HG02973 (cell line): Measurements from ENCODE around the gene LRP1-AS.
A peak's percentile ranks its signal among the peaks of the same experiment; 100 is the strongest.

Source experiments
- ATAC-seq: cut with Tn5 transposase; IDR thresholded peaks from one replicate; pipeline ENCODE4 v1.9.1; 2021; ENCODE audit warnings: moderate library complexity; ENCODE audit not compliant: unreplicated experiment

Gene LRP1-AS

GRCh38 chr12:57146961-57147944 lies at the start of gene LRP1-AS:
TSS of gene LRP1-AS (minus strand) at chr12:57147619.
- no peak for ATAC-seq

DNA sequence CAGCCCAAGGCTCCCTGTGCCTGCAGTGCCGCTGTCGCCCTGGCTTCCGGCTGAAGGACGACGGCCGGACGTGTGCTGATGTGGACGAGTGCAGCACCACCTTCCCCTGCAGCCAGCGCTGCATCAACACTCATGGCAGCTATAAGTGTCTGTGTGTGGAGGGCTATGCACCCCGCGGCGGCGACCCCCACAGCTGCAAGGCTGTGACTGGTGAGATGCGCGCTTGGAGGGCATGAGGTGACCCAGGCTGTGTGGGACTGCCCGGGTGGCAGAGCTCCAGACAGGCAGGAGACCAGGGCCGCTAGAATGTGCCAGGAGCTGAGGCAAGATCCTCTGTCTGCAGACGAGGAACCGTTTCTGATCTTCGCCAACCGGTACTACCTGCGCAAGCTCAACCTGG lies 49.5 kb upstream of the LRP1-AS start:
- ATAC-seq = no peak

DNA sequence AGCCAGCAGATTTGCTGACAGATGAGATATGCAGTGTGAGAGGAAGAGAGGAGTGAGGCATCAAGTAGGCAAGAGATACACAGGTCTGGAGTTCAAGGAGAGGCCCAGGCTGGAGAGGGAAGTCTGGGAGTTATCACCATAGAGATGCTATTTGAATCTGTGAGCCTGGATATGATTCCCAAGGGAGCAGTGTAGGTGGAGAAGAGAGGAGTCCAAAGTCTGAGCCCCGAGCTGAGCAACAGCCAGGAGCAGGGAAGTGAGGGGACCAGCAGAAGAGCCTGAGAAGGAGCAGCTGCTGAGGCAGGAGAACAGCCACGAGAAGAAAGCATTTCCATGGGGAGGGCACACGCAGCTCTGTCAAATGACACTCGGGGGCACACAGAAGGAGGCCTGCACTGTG lies 49.0 kb upstream of the LRP1-AS start:
- ATAC-seq = no peak

DNA sequence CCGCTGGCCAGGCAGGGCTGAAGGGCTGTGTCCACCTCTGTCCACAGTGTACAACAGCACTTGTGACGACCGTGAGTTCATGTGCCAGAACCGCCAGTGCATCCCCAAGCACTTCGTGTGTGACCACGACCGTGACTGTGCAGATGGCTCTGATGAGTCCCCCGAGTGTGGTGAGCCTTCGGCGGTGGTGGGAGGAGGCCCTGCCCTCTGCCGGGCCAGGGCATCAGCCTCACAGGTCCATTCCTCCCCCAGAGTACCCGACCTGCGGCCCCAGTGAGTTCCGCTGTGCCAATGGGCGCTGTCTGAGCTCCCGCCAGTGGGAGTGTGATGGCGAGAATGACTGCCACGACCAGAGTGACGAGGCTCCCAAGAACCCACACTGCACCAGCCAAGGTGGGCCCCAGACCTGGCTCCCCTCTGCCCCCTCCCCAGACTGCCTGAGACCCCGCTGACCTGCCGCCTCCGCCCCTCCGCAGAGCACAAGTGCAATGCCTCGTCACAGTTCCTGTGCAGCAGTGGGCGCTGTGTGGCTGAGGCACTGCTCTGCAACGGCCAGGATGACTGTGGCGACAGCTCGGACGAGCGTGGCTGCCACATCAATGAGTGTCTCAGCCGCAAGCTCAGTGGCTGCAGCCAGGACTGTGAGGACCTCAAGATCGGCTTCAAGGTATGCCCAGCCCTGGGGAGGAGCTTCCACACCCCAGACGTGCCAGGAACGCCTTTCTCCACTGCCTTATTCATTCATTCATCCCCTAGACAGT lies 48.4 kb upstream of the LRP1-AS start:
- no peak for ATAC-seq

DNA sequence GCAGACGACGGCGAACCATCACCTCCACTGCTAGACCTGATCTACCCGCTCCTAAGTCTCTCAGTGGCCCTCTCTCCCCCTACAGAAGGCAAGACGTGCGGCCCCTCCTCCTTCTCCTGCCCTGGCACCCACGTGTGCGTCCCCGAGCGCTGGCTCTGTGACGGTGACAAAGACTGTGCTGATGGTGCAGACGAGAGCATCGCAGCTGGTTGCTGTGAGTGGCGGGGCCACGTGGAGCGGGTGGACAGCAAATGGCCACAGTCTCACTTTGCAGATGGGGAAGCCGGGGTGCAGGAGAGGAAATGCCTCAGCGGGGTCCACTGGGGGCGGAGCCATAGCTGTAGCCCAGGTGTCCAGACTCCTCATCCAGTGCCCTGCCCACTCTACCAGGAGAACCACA lies 47.8 kb upstream of the LRP1-AS start:
- ATAC-seq = no peak

DNA sequence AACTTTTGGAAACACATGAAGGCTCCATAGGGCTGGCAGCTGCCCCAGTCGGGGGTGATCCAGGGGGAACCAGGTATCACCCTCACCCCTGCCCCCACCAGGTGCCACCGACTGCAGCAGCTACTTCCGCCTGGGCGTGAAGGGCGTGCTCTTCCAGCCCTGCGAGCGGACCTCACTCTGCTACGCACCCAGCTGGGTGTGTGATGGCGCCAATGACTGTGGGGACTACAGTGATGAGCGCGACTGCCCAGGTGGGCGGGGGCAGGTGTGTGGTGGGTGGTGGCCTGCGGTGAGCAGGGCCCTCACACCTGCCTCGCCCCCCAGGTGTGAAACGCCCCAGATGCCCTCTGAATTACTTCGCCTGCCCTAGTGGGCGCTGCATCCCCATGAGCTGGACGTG lies 46.8 kb upstream of the LRP1-AS start:
- no peak for ATAC-seq

DNA sequence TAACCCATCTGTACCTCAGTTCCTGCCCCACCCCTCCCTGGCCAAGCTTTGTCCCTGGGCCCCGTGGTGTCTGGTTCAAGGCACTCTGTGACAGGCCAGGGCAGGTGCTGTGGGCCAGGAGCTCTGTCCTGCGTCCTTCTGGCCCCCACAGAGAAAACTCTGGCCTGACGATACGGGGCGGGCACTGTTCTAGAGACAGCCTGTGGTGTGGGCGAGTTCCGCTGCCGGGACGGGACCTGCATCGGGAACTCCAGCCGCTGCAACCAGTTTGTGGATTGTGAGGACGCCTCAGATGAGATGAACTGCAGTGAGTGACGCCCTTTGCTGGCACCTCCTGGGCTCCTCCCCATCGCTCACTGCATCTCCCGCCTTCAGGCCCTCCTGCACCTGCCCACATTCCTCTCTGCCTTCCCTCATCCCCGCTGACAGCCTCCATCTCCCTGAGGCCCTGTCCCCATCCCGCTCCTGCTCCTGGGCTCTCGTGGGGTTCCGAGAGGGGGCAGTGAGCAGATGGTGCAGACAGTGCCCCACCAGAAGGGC lies 46.4 kb upstream of the LRP1-AS start:
- no peak for ATAC-seq

DNA sequence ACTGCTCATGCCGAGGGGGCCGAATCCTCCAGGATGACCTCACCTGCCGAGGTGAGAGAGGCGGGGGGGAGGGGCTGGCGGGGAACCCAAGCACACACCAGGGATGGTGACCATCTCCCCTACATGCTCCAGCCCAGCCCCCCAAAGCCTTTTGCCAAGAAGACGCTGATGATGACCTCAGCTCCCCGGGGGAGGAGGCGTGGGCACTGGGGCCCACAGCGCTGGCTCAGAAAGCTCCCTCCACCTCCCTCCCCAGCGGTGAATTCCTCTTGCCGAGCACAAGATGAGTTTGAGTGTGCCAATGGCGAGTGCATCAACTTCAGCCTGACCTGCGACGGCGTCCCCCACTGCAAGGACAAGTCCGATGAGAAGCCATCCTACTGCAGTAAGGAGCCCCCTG lies 45.5 kb upstream of the LRP1-AS start:
- no peak for ATAC-seq

- ATAC-seq = no peak
Measured at GRCh38 chr12:57191410-57191809, 44.0 kb upstream of the LRP1-AS start.

DNA sequence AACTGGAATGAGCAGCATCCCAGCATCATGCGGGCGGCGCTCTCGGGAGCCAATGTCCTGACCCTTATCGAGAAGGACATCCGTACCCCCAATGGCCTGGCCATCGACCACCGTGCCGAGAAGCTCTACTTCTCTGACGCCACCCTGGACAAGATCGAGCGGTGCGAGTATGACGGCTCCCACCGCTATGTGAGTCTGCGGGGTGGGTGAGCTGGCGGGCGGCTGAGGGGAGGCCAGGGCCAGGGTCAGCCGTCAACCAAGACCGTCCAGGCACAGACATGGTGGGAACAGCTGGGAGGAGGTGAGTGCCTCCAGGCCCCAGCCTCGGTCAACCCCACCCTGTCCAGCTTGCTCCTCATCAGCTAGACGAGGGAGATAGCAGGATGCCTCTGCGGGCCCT lies 43.4 kb upstream of the LRP1-AS start:
- ATAC-seq = no peak

- ATAC-seq = no peak
Measured at GRCh38 chr12:57190037-57190436, 42.6 kb upstream of the LRP1-AS start.

DNA sequence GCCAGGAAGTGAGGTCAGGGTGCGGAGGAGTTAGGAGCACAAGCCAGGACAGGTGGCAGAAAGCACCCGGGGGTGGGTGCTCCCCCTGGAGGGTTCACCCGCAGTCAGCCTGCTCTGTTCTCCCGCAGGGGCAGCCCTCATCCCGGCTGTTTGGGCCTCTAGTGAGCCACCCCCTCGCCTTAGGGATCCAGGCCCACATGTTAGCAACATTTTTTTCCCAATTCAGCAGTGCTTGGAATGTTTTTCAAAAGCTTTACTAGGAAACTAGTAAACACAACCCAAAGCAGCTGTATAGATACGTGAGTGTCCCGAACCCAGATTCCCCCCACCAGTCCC lies 40.6 kb upstream of the LRP1-AS start:
- no peak for ATAC-seq

- ATAC-seq = no peak
Measured at GRCh38 chr12:57187222-57188089, 40.0 kb upstream of the LRP1-AS start.

DNA sequence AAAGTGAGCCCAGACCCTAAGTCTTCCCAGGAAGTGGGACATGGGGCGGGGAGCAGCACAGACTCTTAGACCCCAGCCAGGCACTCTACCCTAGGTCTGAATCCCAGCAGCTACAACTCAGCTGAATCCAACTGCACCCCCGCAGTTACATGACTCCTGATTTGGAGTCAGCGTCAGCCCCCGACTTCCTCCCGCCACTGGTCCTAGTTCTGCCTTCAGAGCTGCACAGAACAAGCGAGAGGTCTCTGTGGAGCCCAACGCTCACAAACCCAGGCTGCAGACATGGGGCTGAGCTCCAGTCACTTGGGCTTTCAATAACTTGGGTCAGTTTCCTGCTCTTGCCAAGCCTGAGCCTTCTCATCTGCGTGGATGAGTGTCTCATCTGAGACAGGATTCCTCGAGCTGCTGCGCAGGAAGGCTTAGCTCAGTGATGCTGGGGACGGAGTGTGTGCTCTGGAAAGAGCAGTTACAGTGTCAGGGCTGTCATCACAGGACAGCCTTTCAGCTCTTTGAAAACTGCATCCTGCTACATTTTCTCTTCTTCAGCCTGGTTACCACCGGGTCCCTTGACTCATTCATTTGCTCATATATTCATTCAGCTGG lies 38.6 kb upstream of the LRP1-AS start:
- no peak for ATAC-seq

- ATAC-seq = no peak
Measured at GRCh38 chr12:57185403-57185802, 38.0 kb upstream of the LRP1-AS start.

DNA sequence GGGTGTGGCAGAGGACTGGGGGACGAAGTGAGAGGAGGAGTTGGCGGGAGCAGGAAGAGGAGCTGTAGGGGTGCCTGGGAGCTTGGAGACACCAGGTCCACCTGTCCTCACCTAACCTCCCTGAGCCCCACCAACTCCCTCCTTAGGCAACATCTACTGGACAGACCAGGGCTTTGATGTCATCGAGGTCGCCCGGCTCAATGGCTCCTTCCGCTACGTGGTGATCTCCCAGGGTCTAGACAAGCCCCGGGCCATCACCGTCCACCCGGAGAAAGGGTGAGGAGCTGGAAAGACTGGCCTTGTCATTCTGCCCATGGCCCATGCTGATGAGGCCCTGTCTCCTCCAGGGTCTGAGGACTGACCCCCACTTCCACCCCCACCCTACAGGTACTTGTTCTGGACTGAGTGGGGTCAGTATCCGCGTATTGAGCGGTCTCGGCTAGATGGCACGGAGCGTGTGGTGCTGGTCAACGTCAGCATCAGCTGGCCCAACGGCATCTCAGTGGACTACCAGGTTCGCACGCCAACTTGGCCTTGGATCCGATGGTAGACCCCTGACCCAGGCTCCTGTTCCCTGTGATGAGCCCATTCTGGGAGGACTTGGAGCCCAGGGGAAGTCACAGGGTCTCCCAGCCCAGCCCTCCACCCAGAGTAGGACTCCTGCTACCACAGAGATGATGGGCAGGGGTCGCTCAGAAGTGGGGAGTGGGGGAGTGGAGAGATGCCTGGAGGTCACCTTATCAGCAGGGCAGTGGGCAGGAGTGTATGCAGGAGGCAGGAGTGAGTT lies 36.7 kb upstream of the LRP1-AS start:
- no peak for ATAC-seq

DNA sequence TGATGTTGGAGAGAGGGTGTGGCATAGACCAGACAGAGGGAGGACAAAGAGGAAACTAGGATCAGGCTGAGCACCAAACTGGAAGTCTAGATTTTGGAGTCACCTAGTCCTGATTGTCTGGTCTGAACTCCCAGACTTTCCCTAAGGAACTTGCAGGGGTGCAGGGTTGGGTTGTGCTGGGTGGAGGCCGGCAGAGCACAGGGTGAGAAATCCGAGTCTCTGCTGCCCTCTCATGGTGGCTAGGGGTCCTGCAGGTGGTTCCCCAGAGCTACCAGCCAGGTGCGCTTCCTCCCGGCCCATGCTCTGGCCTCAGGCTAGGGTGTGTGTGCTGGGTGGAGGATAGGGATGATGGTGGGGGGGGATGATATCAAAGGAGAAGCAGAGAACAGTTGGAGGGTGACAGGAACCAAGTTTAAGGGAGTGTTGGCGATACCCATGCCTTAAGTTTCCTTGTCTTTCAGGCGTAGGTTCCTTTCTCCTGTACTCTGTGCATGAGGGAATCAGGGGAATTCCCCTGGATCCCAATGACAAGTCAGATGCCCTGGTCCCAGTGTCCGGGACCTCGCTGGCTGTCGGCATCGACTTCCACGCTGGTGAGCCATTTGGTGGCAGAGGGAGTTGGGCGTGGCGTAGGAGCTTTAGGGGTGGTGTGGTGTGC lies 35.6 kb upstream of the LRP1-AS start:
- ATAC-seq = peak; percentile 73

DNA sequence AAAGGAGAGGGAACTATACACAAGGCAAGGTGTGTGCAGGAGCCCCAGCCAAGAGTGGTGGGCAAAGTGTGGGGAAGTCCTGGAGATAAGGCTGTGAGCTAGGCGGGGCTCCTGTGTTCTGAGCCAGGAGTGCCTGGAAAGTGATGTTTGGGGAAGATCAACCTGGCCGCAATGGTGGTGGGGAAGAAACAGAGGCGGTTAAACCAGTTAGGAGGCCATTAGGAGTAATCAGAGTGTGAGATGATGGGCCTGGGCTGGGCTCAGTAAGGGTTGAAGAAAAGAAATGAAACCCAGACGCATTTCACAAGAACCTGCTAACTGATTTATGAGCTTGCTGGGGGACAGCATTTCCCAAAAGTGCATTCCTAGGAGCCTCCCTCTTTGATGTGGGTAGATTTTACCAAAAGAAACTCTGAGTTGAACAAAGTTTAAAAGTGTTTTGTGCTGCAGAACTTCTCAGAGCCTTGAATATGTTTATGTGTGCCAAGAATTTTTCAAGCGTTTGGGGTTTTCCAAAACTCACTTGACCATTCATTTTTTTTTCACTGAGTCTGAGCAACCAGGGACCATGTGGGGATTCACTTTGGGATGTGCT lies 34.2 kb upstream of the LRP1-AS start:
- ATAC-seq = no peak

GRCh38 chr12:57181072-57181471 lies 33.7 kb upstream of the LRP1-AS start:
- no peak for ATAC-seq
